GM18502 (cell line): ENCODE results near the gene PRELID3B.
"Not testable (repeated sequence)": the region's sequence is repeated elsewhere in the genome, so short reads cannot be mapped to it uniquely, and the experiment has no call there.

Experiments used
- ATAC-seq: cut with Tn5 transposase; IDR thresholded peaks from one replicate; pipeline ENCODE4 v1.9.1; 2021; ENCODE audit warnings: mild to moderate bottlenecking; ENCODE audit not compliant: unreplicated experiment, poor library complexity

PRELID3B gene

GRCh38 chr20:59051666-59052185 is 9.1 kb upstream of the PRELID3B start:
- ATAC-seq, result no peak

GRCh38 chr20:59050437-59050836 is 7.9 kb upstream of the PRELID3B start:
- ATAC-seq, result no peak

- ATAC-seq, result no peak
Observed at GRCh38 chr20:59048681-59049030, 6.1 kb upstream of the PRELID3B start.

- no peak for ATAC-seq
Observed at GRCh38 chr20:59047938-59048680, 5.5 kb upstream of the PRELID3B start.

GRCh38 chr20:59046862-59047261 is 4.3 kb upstream of the PRELID3B start:
- ATAC-seq, result no peak

- ATAC-seq, result no peak
Observed at GRCh38 chr20:59044796-59045195, 2.2 kb upstream of the PRELID3B start.

- ATAC-seq, result no peak
Observed at GRCh38 chr20:59044295-59044694, 1.7 kb upstream of the PRELID3B start.

- no peak for ATAC-seq
Observed at GRCh38 chr20:59043698-59044097, 1.1 kb upstream of the PRELID3B start.

GRCh38 chr20:59042796-59043631 is 428 bp upstream of the PRELID3B start:
- peak; percentile 91 for ATAC-seq

GRCh38 chr20:59041487-59041886 is 1.1 kb downstream of the PRELID3B start:
- not testable (repeated sequence) for ATAC-seq

GRCh38 chr20:59040667-59041066 is 1.9 kb downstream of the PRELID3B start:
- ATAC-seq, result no peak

GRCh38 chr20:59039233-59039632 is 3.4 kb downstream of the PRELID3B start:
- ATAC-seq, result no peak

GRCh38 chr20:59037386-59037785 is 5.2 kb downstream of the PRELID3B start:
- no peak for ATAC-seq

GRCh38 chr20:59035381-59035780 is 7.2 kb downstream of the PRELID3B start:
- no peak for ATAC-seq

- ATAC-seq, result no peak
Observed at GRCh38 chr20:59033616-59034165, 8.9 kb downstream of the PRELID3B start.

GRCh38 chr20:59033093-59033492 is 9.5 kb downstream of the PRELID3B start:
- no peak for ATAC-seq

GRCh38 chr20:59032713-59033059 is 9.9 kb downstream of the PRELID3B start:
- no peak for ATAC-seq

- peak; percentile 93 for ATAC-seq
Observed at GRCh38 chr20:59032023-59032712, 10.4 kb downstream of the PRELID3B start, which contains the start of gene ATP5F1E. Gene ATP5F1E (minus strand): TSS chr20:59032335. CDS start chr20:59032251, 84 bp downstream.

GRCh38 chr20:59031564-59032022 is 11.0 kb downstream of the PRELID3B start:
- no peak for ATAC-seq

GRCh38 chr20:59030911-59031563 is 11.5 kb downstream of the PRELID3B start:
- no peak for ATAC-seq
